Measurements from ENCODE around the gene PRAME.
"Not testable (repeated sequence)": the region's sequence is repeated elsewhere in the genome, so short reads cannot be mapped to it uniquely, and the experiment has no call there.

The PRAME gene

GRCh38 chr22:22558972-22559603 is at the start of gene PRAME:
Gene PRAME (minus strand): TSS chr22:22559265. CDS start chr22:22556832, 2,433 bp downstream.
- peak; percentile 88 for DNase-seq

- DNase-seq = not testable (repeated sequence)
Measured at GRCh38 chr22:22608022-22608421, 49.0 kb upstream of the PRAME start.

- no peak for DNase-seq
Measured at GRCh38 chr22:22605074-22605404, 46.0 kb upstream of the PRAME start.

GRCh38 chr22:22604326-22605073 is 45.4 kb upstream of the PRAME start:
- no peak for DNase-seq

GRCh38 chr22:22603470-22603947 is 44.4 kb upstream of the PRAME start:
- DNase-seq = no peak

- no peak for DNase-seq
Measured at GRCh38 chr22:22600531-22601261, 41.6 kb upstream of the PRAME start.

- no peak for DNase-seq
Measured at GRCh38 chr22:22599248-22599647, 40.2 kb upstream of the PRAME start.

GRCh38 chr22:22598144-22598543 is 39.1 kb upstream of the PRAME start:
- DNase-seq = no peak

GRCh38 chr22:22595001-22595835 is 36.2 kb upstream of the PRAME start:
- no peak for DNase-seq

GRCh38 chr22:22593964-22594656 is 35.0 kb upstream of the PRAME start:
- DNase-seq = peak; percentile 55

- DNase-seq = no peak
Measured at GRCh38 chr22:22593250-22593649, 34.2 kb upstream of the PRAME start.

- peak; percentile 7 for DNase-seq
Measured at GRCh38 chr22:22591348-22592299, 32.6 kb upstream of the PRAME start.

GRCh38 chr22:22590136-22590891 is 31.2 kb upstream of the PRAME start:
- no peak for DNase-seq

GRCh38 chr22:22588485-22589164 is 29.6 kb upstream of the PRAME start:
- DNase-seq = no peak

- DNase-seq = no peak
Measured at GRCh38 chr22:22587577-22588188, 28.6 kb upstream of the PRAME start.

GRCh38 chr22:22584722-22585121 is 25.7 kb upstream of the PRAME start:
- DNase-seq = no peak

GRCh38 chr22:22583030-22583429 is 24.0 kb upstream of the PRAME start:
- no peak for DNase-seq

- not testable (repeated sequence) for DNase-seq
Measured at GRCh38 chr22:22581524-22581923, 22.5 kb upstream of the PRAME start.

Measured in DMS53 (cell line).